ENCODE measurements around the gene SLC24A3.

SLC24A3 gene

GRCh38 chr20:19414600-19414999 lies 202.2 kb downstream of the SLC24A3 start:
- ATAC-seq: no peak
- TF ChIP-seq TOX (CRISPR knock-in tag; IDR thresholded peaks at IDR 0.05; ENCODE audit: borderline replicate concordance): no peak
- no peak for TF ChIP-seq ZNF565 (CRISPR knock-in tag; conservative IDR thresholded peaks at IDR 0.05; ENCODE audit: low read depth)
- no peak for TF ChIP-seq CSDC2 (CRISPR knock-in tag; IDR thresholded peaks at IDR 0.05)
- TF ChIP-seq TSHZ2 (CRISPR knock-in tag; IDR thresholded peaks at IDR 0.05): no peak
- no peak for TF ChIP-seq ZNF8 (CRISPR knock-in tag; IDR thresholded peaks at IDR 0.05)
- no peak for TF ChIP-seq SNAI2 (CRISPR knock-in tag; IDR thresholded peaks at IDR 0.05)
- TF ChIP-seq CREB5 (CRISPR knock-in tag; IDR thresholded peaks at IDR 0.05; ENCODE audit: low read depth): no peak
- TF ChIP-seq ISL1 (CRISPR knock-in tag; IDR thresholded peaks at IDR 0.05): no peak
- TF ChIP-seq GLIS3 (CRISPR knock-in tag; IDR thresholded peaks at IDR 0.05): no peak
- TF ChIP-seq BACH2 (CRISPR knock-in tag; IDR thresholded peaks at IDR 0.05; ENCODE audit: borderline replicate concordance): no peak
- TF ChIP-seq ZNF70 (CRISPR knock-in tag; IDR thresholded peaks at IDR 0.05): no peak
- no peak for TF ChIP-seq ARNTL (CRISPR knock-in tag; IDR thresholded peaks at IDR 0.05; ENCODE audit: borderline replicate concordance, low read depth)
- no peak for TF ChIP-seq ZFP30 (CRISPR knock-in tag; IDR thresholded peaks at IDR 0.05)

- TF ChIP-seq PATZ1 (CRISPR knock-in tag; IDR thresholded peaks at IDR 0.05; ENCODE audit: borderline replicate concordance): no peak
- TF ChIP-seq ISL1 (CRISPR knock-in tag; IDR thresholded peaks at IDR 0.05): no peak
- TF ChIP-seq GLIS3 (CRISPR knock-in tag; IDR thresholded peaks at IDR 0.05): no peak
- TF ChIP-seq RARB (CRISPR knock-in tag; IDR thresholded peaks at IDR 0.05): no peak
- no peak for TF ChIP-seq POU6F1 (CRISPR knock-in tag; IDR thresholded peaks at IDR 0.05; ENCODE audit: borderline replicate concordance, low read depth)
- TF ChIP-seq CSDC2 (CRISPR knock-in tag; IDR thresholded peaks at IDR 0.05): no peak
- TF ChIP-seq CREB5 (CRISPR knock-in tag; IDR thresholded peaks at IDR 0.05; ENCODE audit: low read depth): no peak
- TF ChIP-seq ZFP30 (CRISPR knock-in tag; IDR thresholded peaks at IDR 0.05): no peak
- no peak for TF ChIP-seq SNAI2 (CRISPR knock-in tag; IDR thresholded peaks at IDR 0.05)
- no peak for TF ChIP-seq BACH2 (CRISPR knock-in tag; IDR thresholded peaks at IDR 0.05; ENCODE audit: borderline replicate concordance)
- no peak for TF ChIP-seq ZNF70 (CRISPR knock-in tag; IDR thresholded peaks at IDR 0.05)
- no peak for TF ChIP-seq TCF4 (CRISPR knock-in tag; IDR thresholded peaks at IDR 0.05; ENCODE audit: borderline replicate concordance)
- no peak for TF ChIP-seq TOX (CRISPR knock-in tag; IDR thresholded peaks at IDR 0.05; ENCODE audit: borderline replicate concordance)
- no peak for TF ChIP-seq OSR1 (CRISPR knock-in tag; IDR thresholded peaks at IDR 0.05)
- TF ChIP-seq ZNF565 (CRISPR knock-in tag; conservative IDR thresholded peaks at IDR 0.05; ENCODE audit: low read depth): no peak
- no peak for TF ChIP-seq CSRNP3 (CRISPR knock-in tag; IDR thresholded peaks at IDR 0.05)
- TF ChIP-seq PPARA (CRISPR knock-in tag; IDR thresholded peaks at IDR 0.05; ENCODE audit: borderline replicate concordance): no peak
- no peak for TF ChIP-seq ZFP3 (CRISPR knock-in tag; IDR thresholded peaks at IDR 0.05)
- TF ChIP-seq ZC3H10 (CRISPR knock-in tag; IDR thresholded peaks at IDR 0.05): no peak
- TF ChIP-seq ARNTL (CRISPR knock-in tag; IDR thresholded peaks at IDR 0.05; ENCODE audit: borderline replicate concordance, low read depth): no peak
- no peak for ATAC-seq
Measured at GRCh38 chr20:19415786-19416185, 203.3 kb downstream of the SLC24A3 start.
